Glomerular visceral epithelial cell (primary cell): ENCODE results near the gene PTGIR.
A peak's percentile ranks its signal among the peaks of the same experiment; 100 is the strongest.

Source experiments
- DNase-seq: peaks from one replicate; pipeline ENCODE4 v3.0.0-alpha.2; 2016; ENCODE audit errors: extremely low spot score

The PTGIR gene

DNA sequence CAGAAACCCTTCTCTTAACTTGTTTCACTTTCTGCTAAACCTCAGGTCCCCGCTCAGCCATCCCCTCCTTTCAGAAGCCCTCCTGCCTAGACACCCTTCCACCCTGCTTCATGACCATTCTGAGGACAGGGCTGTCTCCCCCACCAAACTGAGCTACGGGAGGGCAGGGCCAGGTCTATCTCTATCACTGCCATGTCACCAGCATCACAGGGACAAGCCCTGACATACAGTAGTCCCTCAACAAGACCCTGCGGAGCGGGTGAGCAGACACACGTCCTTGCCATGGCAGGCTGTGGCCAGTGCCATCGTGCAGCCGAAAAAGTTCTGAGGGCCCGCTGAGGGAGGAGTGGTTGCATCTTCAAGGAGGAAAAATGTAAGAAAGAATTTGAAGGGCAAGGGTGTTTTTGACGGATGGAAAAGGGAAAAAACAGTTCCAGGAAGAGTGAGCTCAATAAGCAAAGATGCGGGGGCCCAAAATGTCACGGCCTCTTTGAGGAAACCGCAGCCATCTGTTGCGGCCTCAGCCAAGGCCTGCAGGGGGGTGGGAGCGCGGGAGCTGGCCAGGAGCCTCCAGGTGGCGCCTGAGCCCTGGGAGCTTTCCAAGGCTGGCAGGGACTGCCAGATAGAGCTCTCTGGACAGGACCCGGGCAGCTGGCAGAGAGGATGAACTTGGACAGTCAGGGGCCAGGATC, 8.1 kb downstream of the PTGIR start:
- peak; percentile 74 for DNase-seq

- DNase-seq = no peak
Measured at GRCh38 chr19:46615966-46616365, 8.9 kb downstream of the PTGIR start.

GRCh38 chr19:46614114-46614722, 10.7 kb downstream of the PTGIR start:
- peak; percentile 81 for DNase-seq

DNA sequence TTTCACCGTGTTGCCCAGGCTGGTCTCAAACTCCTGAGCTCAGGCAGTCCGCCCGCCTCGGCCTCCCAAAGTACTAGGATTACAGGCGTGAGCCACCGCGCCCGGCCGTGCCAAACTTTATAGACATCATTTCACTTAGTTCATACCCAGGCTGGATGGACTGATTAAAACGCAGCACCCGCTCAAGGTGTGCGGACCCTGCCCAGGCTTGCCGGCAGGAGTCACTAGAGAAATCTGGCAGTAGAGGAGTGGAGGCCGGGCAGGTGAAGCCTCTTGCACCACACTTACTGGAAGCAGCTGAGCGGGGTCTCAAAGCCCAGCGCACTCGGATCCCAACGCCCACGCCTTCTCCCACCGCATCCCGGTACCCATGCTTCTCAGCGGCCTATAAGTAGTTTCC, 11.4 kb downstream of the PTGIR start:
- DNase-seq = no peak

- no peak for DNase-seq
Measured at GRCh38 chr19:46611776-46612175, 13.1 kb downstream of the PTGIR start.

- DNase-seq = peak; percentile 27
Measured at GRCh38 chr19:46610851-46611770, 13.8 kb downstream of the PTGIR start.

DNA sequence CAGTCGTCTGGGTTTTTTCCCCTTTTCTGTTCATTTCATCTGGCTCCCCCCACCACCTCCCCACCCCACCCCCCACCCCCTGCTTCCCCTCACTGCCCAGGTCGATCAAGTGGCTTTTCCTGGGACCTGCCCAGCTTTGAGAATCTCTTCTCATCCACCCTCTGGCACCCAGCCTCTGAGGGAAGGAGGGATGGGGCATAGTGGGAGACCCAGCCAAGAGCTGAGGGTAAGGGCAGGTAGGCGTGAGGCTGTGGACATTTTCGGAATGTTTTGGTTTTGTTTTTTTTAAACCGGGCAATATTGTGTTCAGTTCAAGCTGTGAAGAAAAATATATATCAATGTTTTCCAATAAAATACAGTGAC, 14.5 kb downstream of the PTGIR start:
- no peak for DNase-seq

GRCh38 chr19:46609511-46610412, 15.1 kb downstream of the PTGIR start:
- no peak for DNase-seq

GRCh38 chr19:46608581-46609345, 16.1 kb downstream of the PTGIR start:
- no peak for DNase-seq

DNA sequence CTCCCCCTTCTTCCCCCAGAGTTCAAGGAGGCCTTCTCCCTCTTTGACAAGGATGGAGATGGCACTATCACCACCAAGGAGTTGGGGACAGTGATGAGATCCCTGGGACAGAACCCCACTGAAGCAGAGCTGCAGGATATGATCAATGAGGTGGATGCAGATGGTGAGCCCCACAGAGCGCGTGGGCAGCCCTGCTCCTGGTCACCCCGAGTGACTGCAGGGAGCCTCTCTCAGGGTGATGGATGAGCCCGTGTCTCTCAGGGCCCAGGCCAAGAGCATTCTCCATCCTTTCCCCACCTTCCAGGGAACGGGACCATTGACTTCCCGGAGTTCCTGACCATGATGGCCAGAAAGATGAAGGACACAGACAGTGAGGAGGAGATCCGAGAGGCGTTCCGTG, 16.7 kb downstream of the PTGIR start:
- no peak for DNase-seq

DNA sequence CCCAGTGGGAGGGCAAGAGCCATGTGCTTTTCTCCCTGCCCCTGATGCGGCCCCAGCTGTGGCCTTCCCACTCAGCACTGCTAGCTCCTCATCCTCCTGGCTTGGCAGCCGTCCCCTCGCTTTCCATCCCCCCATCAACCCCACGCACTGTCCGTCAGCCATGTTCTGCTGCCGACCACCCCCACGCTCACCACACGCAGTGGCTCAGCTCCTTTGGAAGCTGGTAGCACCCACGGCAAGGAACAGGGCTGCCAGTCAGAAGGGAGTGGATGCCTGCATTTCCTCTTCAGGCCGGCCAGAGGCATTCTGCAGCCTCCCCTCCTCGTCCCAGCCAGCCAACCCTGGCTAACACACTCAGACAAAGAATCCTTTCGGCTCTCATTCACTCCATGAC, 17.4 kb downstream of the PTGIR start:
- DNase-seq = no peak

DNA sequence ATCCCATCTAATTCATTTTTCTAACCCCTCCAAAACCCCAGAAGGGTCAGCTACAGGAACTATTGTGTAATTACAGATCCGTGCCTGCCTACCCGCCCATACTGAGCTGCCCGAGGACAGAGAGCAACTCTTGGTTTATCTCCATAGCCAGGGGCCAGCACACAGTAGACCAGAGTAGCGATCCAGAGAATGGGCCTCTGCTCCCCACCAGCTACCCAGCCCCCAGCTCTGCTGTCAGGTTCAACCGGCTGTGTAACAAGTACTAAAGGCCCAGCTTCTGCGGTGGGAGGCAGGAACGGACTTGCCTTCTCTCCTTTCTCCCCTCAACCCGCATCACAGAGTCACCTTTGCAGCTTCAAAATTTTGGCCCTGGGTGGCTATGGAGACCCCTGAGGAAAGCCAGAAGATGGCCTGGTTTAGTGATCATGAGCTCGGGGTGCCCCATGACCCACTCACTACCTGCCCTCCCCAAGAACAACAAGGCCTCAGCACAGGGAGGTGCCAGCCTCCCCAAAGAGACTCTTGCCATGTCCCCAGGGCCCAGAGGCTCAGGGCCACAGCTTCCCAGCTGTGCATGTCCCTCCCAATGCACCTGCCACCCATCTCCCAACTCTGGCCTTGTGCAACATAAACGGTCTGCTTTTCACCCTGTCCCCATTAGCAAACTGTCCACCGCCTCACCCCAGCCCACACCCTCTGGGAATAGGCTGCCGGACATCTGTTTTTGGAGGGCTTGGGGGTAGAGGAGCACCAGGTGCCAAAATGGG, 18.0 kb downstream of the PTGIR start:
- no peak for DNase-seq

DNA sequence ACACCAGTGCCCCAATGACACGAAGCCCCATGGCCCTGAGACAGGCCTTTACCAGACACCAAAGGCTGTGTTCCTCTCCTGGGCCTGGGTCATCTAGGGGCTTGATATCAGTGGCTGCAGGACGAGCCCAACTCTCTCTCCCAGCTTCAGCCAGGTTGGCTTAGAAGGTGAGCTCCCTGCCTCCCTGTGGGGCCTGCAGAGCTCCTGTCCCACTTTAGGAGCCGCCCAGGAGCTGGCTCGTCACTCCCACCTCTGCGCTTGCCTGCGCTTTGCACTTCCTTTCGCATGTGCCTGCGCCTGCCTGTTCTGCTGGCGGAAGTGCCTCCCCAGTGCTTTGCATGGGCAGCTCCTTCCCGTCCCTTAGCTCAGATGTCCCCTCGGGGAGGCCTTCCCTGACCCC, 18.9 kb downstream of the PTGIR start:
- no peak for DNase-seq

DNA sequence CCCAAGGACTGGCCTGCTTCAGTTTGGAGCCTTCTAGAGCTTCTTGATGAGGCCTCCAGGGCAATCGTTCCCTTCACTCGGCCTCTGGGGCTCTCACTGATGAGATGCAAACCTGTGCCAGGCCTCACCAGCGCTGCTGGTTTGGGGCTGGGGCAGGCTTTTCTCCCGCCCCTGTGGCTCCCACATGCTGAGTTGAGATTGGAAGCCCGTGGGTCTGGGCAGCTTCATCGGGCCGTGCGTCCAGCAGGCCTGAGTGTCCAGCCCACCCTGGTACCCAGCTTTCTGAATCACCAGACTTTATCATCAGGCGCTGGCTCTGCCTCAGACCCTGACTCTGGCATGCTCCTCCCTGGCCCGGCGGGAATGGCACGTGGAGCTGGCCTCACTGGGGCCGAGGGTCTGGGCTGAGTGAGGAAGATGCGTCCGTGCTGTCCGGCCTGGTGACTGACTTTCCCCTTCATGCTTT, 19.5 kb downstream of the PTGIR start:
- no peak for DNase-seq

DNA sequence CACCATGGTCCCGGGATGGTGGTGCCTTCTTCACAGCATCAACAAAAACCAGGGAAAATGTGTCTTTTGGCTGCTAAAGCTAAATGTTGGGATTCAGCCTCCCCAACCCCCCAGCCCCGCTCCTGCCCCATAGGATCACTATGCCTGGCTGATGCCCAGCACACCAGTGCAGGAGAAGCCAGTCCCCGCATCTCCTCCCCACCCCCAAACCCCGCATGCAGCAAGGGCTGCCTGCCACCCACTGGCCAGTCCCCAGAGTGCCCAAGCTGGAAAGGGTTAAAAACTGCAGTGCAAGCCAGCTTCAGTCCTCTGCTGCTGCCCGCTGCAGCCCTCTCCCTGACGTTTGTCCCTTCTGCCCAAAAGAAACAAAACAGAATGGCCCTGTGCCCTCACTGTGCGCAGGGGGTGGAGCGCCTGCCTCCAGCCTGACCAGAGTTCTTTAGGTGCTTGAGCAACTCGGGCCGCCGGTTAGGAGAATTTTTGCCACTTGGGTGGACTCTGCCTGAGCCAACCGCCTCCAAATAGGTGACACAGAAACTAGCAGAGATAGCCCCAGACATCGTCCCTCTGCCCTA, 20.0 kb downstream of the PTGIR start:
- no peak for DNase-seq

DNA sequence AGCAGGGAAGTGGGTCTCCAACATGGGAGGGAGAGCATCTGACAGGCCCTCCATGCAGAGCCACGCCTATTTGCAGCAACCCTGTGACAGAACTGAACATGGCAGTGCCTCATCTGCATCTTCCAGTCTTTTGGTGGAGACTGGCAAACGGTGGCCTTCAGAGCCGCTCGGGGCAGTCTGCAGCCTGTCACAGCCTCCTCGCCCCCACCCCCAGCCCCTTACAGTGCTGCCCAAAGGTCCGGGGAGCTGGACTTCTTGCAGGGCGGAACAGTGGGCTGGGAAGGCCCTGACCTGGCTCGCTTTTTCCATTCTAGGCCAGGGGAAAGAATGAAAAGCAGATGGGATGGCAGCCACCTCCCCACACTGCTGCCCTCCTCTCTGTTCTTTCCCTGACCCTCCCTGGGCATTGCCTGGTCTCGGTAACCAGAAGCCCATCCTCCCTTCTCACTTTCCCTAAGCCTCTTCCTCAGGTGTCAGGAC, 21.1 kb downstream of the PTGIR start:
- DNase-seq = no peak

GRCh38 chr19:46603195-46603637, 21.7 kb downstream of the PTGIR start:
- DNase-seq = peak; percentile 32

GRCh38 chr19:46602392-46603194, 22.3 kb downstream of the PTGIR start:
- DNase-seq = no peak
